H9 (cell line): ENCODE data around the gene LAMB1. TPM values are rescaled to one million over a fixed set of nuclear protein-coding genes. Genes with fewer than 3 reads are reported as not detected.

ENCODE experiments used
- DNase-seq: peaks from one replicate; pipeline ENCODE4 v3.0.0-alpha.2; 2017
- H2AFZ ChIP-seq: one replicate; pipeline ENCODE4 v1.6.1; 2013; ENCODE audit warnings: mild to moderate bottlenecking, low read length, control low read depth, moderate library complexity
- H2AK5ac ChIP-seq: 2 replicates; pipeline ENCODE4 v1.6.1; 2013; ENCODE audit warnings: low read length, control low read depth, mixed read lengths; ENCODE audit not compliant: insufficient read length
- H2BK120ac ChIP-seq: one replicate; pipeline ENCODE4 v1.6.1; 2013; ENCODE audit warnings: low read depth, mild to moderate bottlenecking, low read length, control low read depth, inconsistent platforms; ENCODE audit not compliant: poor library complexity, severe bottlenecking
- H2BK12ac ChIP-seq: 2 replicates; pipeline ENCODE4 v1.6.1; 2013; ENCODE audit warnings: low read length, control low read depth, mixed read lengths, low read depth; ENCODE audit not compliant: insufficient read length
- H2BK15ac ChIP-seq: 2 replicates; pipeline ENCODE4 v1.6.1; 2013; ENCODE audit warnings: low read depth, low read length, control low read depth
- H2BK20ac ChIP-seq: one replicate; pipeline ENCODE4 v1.6.1; 2013; ENCODE audit warnings: low read depth, mild to moderate bottlenecking, low read length, control low read depth, inconsistent platforms; ENCODE audit not compliant: poor library complexity, severe bottlenecking
- H2BK5ac ChIP-seq: 2 replicates; pipeline ENCODE4 v1.6.1; 2013; ENCODE audit warnings: low read length, control low read depth, mixed read lengths; ENCODE audit not compliant: insufficient read length
- H3K14ac ChIP-seq: 2 replicates; pipeline ENCODE4 v1.6.1; 2013; ENCODE audit warnings: low read length, control low read depth; ENCODE audit not compliant: insufficient read depth
- H3K18ac ChIP-seq: 2 replicates; pipeline ENCODE4 v1.6.1; 2013; ENCODE audit warnings: low read depth, mild to moderate bottlenecking, mixed read lengths, low read length, control low read depth; ENCODE audit not compliant: insufficient read length
- H3K23ac ChIP-seq: 2 replicates; pipeline ENCODE4 v1.6.1; 2013; ENCODE audit warnings: low read length, control low read depth, mixed read lengths, low read depth; ENCODE audit not compliant: insufficient read length
- H3K23me2 ChIP-seq: 2 replicates; pipeline ENCODE4 v1.6.1; 2013; ENCODE audit warnings: low read depth, mild to moderate bottlenecking, mixed read lengths, low read length, control low read depth; ENCODE audit not compliant: insufficient read length, poor library complexity, severe bottlenecking
- H3K27ac ChIP-seq: 2 replicates; pipeline ENCODE4 v1.5.1; 2013; ENCODE audit warnings: low read length, control low read depth, mixed read lengths, low read depth; ENCODE audit not compliant: insufficient read length
- H3K27me3 ChIP-seq: 2 replicates; pipeline ENCODE4 v1.6.1; 2013; ENCODE audit warnings: low read length, control low read depth, inconsistent platforms; ENCODE audit not compliant: insufficient read depth
- H3K4ac ChIP-seq: 2 replicates; pipeline ENCODE4 v1.6.1; 2013; ENCODE audit warnings: low read depth, mild to moderate bottlenecking, control low read depth, inconsistent platforms, low read length, moderate library complexity
- H3K4me1 ChIP-seq: 2 replicates; pipeline ENCODE4 v1.6.1; 2013; ENCODE audit warnings: low read length, control low read depth, inconsistent platforms; ENCODE audit not compliant: insufficient read depth
- H3K4me2 ChIP-seq: 2 replicates; pipeline ENCODE4 v1.6.1; 2013; ENCODE audit warnings: low read length, control low read depth, mixed read lengths; ENCODE audit not compliant: insufficient read length, insufficient read depth
- H3K56ac ChIP-seq: 2 replicates; pipeline ENCODE4 v1.6.1; 2013; ENCODE audit warnings: low read depth, mild to moderate bottlenecking, mixed read lengths, low read length, control low read depth; ENCODE audit not compliant: insufficient read length
- H3K79me1 ChIP-seq: 2 replicates; pipeline ENCODE4 v1.6.1; 2013; ENCODE audit warnings: low read depth, mild to moderate bottlenecking, moderate library complexity, low read length, control low read depth, inconsistent platforms; ENCODE audit not compliant: insufficient read depth, poor library complexity, severe bottlenecking
- H3K79me2 ChIP-seq: 2 replicates; pipeline ENCODE4 v1.6.1; 2013; ENCODE audit warnings: low read length, control low read depth, inconsistent platforms; ENCODE audit not compliant: insufficient read depth
- H3K9ac ChIP-seq: 2 replicates; pipeline ENCODE4 v1.6.1; 2013; ENCODE audit warnings: low read length, control low read depth, mixed read lengths; ENCODE audit not compliant: insufficient read length; ENCODE audit errors: extremely low read depth
- H3K9me3 ChIP-seq: one replicate; pipeline ENCODE4 v1.6.1; 2013; ENCODE audit warnings: low read depth, low read length, inconsistent platforms; ENCODE audit not compliant: control insufficient read depth
- H3T11ph ChIP-seq: one replicate; pipeline ENCODE4 v1.6.1; 2013; ENCODE audit warnings: mild to moderate bottlenecking, low read length, control low read depth, inconsistent platforms
- H4K20me1 ChIP-seq: one replicate; pipeline ENCODE4 v1.6.1; 2013; ENCODE audit not compliant: control insufficient read depth, insufficient read length, insufficient read depth
- H4K5ac ChIP-seq: 2 replicates; pipeline ENCODE4 v1.6.1; 2013; ENCODE audit warnings: low read depth, mild to moderate bottlenecking, mixed read lengths, low read length, control low read depth; ENCODE audit not compliant: insufficient read length
- H4K8ac ChIP-seq: replicated peaks from 2 replicates; pipeline ENCODE4 v1.6.1; 2013; ENCODE audit warnings: low read length, control low read depth, mixed read lengths, low read depth; ENCODE audit not compliant: insufficient read length
- H4K91ac ChIP-seq: 2 replicates; pipeline ENCODE4 v1.6.1; 2013; ENCODE audit warnings: low read depth, mild to moderate bottlenecking, moderate library complexity, mixed read lengths, low read length, control low read depth; ENCODE audit not compliant: insufficient read length
- H3K27ac Mint-ChIP-seq, 3 experiments: 2 replicates in 2 of 3; 3 replicates in 1 of 3; pipeline ENCODE4 v1.8.0; 2020 to 2021; ENCODE audit warnings: mixed read lengths in 3 of 3, mild to moderate bottlenecking in 1 of 3, moderate library complexity in 1 of 3
- H3K27me3 Mint-ChIP-seq: 2 replicates; pipeline ENCODE4 v1.8.0; 2021; ENCODE audit warnings: low read depth, mild to moderate bottlenecking, moderate library complexity, mixed read lengths
- H3K36me3 Mint-ChIP-seq, 3 experiments: 2 replicates in 2 of 3; 3 replicates in 1 of 3; pipeline ENCODE4 v1.8.0; 2020 to 2021; ENCODE audit warnings: low read depth in 3 of 3, mixed read lengths in 3 of 3; ENCODE audit not compliant: insufficient read depth in 1 of 3
- H3K4me1 Mint-ChIP-seq, 2 experiments: 2 replicates each; pipeline ENCODE4 v1.8.0; 2020; ENCODE audit warnings: mixed read lengths in 2 of 2
- H3K4me3 Mint-ChIP-seq, 2 experiments: 2 replicates in 1 of 2; 3 replicates in 1 of 2; pipeline ENCODE4 v1.8.0; 2020 to 2021; ENCODE audit warnings: mild to moderate bottlenecking in 2 of 2, mixed read lengths in 2 of 2, moderate library complexity in 1 of 2
- H3K9me3 Mint-ChIP-seq, 2 experiments: 2 replicates in 1 of 2; 3 replicates in 1 of 2; pipeline ENCODE4 v1.8.0; 2020; ENCODE audit warnings: mild to moderate bottlenecking in 2 of 2, mixed read lengths in 2 of 2, moderate library complexity in 1 of 2
- CTCF ChIP-seq: fragments of 200-600 bp; sonication (generic); conservative IDR thresholded peaks from 3 replicates; pipeline ENCODE4 v1.8.0; 2021; ENCODE audit warnings: antibody characterized with exemption, mild to moderate bottlenecking
- WGBS: extraction: QIAGEN DNeasy Blood & Tissue Kit; methylation state at CpG from one replicate; pipeline ENCODE4 v1.1.7; 2013; ENCODE audit warnings: missing lambda C conversion rate, low lambda C conversion rate, mixed read lengths; ENCODE audit not compliant: insufficient read length; ENCODE audit errors: extremely low coverage; 5-methylcytosine and 5-hydroxymethylcytosine counted together
- total RNA-seq: library from RNA; stranded (reverse); gene quantifications from 2 replicates; pipeline ENCODE4 v1.2.1, GENCODE V29; 2021

Gene LAMB1
- total RNA-seq, 1 experiment from 2014 or later = 75.8 TPM

GRCh38 chr7:107931740-107932515, 71.0 kb downstream of the LAMB1 start:
- Histone ChIP-seq H3K4ac (peak overlapping the region; percentile 71; the same call in 1 of the 2 replicates), H3K27ac (no peak overlapping the region), H4K20me1 (no peaks in the 10 kb centered on the region), H4K91ac (peak overlapping the region; percentile 42), H3T11ph (peak overlapping the region; percentile 80), H2BK120ac (peak overlapping the region; percentile 44), H3K4me2 (no peak overlapping the region), H2BK5ac (no peak overlapping the region), H3K27me3 (no peaks in the 10 kb centered on the region), H3K23me2 (no peaks in the 10 kb centered on the region), H4K5ac (no peak overlapping the region), H3K79me2 (no peaks in the 10 kb centered on the region), H3K18ac (peak overlapping the region; percentile 88), H2AFZ (no peak overlapping the region), H3K14ac (peak overlapping the region; percentile 52), H2BK20ac (peak overlapping the region; percentile 49), H3K9ac (no peak overlapping the region), H3K56ac (no peak overlapping the region), H2BK12ac (peak overlapping the region; percentile 87), H4K8ac (no peak overlapping the region), H3K79me1 (no peaks in the 10 kb centered on the region), H3K23ac (no peak overlapping the region), H2BK15ac (no peak overlapping the region), H2AK5ac (peak overlapping the region; percentile 36), H3K9me3 (no peaks in the 10 kb centered on the region), H3K4me1 (peaks cover 7% of the 10 kb centered on the region; the same call in 1 of the 2 replicates)
- Mint-ChIP-seq H3K9me3 (no peaks in the 10 kb centered on the region), H3K36me3 (peaks cover 20 to 61% (median 38%) of the 10 kb centered on the region in 3 experiments), H3K27me3 (no peaks in the 10 kb centered on the region), H3K27ac (peak overlapping the region; percentile 94 to 99 (median 96)), H3K4me1 (peaks cover 56 to 61% of the 10 kb centered on the region in 2 experiments), H3K4me3 (peak overlapping the region; percentile 24 to 64; a peak in 4 of 5 replicates)
- WGBS = no CpG with 5 or more reads among the region's 5 CpGs
- DNase-seq = no peak
- no peak for TF ChIP-seq CTCF
